Hypothalamus (tissue), 51 donors: ENCODE data around the gene CST5.
A peak's percentile ranks its signal among the peaks of the same experiment; 100 is the strongest.
"Not testable (repeated sequence)": the region's sequence is repeated elsewhere in the genome, so short reads cannot be mapped to it uniquely, and the experiment has no call there.

Source experiments
- DNase-seq, 51 donors: peaks; one replicate each; lab custom pipeline; 2025; lab: John Stamatoyannopoulos, UW

CST5 gene

DNA sequence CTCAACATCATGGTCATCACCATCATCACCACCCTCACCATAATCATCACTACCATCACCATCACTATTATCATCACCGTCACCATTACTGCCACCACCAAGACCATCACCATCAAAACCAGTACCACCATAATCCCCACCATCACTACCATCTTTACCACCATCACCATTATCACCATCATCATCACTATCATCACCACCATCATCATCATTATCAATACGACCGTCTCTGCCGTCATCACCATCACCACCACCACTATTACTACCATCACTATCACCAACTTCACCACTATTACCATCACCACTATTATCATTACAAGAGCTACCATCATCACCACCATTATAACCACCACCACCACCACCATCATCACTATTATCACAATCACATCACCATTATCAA lies 11.3 kb upstream of the CST5 start:
- not testable (repeated sequence) for DNase-seq

GRCh38 chr20:23889775-23890187 lies 10.2 kb upstream of the CST5 start:
- DNase-seq, result peak in 28 of 51 donors; percentile 3 to 65 (median 22)

GRCh38 chr20:23887856-23888255 lies 8.3 kb upstream of the CST5 start:
- DNase-seq, result no peak

DNA sequence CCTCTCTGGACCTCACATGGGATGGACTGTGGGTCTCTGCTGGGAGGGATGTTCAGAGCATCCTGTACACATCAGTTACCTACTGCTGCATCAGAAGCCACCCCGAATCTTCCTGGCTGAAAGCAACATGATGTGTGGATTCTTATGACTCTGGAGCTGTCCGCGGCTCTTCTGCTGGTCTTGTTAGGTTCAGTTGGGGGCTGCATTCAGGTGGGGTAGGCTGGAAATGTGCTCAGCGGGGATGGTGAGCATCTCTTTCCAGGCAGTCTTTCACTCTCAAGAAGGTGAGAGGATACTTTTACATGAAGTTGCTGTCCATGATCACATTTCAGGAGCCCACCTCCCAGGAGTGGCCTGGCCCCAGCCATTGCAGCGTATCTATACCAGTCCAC lies 5.2 kb upstream of the CST5 start:
- DNase-seq, result no peak

- DNase-seq, result no peak
Observed at GRCh38 chr20:23884136-23884770, 4.7 kb upstream of the CST5 start.

- no peak for DNase-seq
Observed at GRCh38 chr20:23881371-23881770, 1.8 kb upstream of the CST5 start.

DNA sequence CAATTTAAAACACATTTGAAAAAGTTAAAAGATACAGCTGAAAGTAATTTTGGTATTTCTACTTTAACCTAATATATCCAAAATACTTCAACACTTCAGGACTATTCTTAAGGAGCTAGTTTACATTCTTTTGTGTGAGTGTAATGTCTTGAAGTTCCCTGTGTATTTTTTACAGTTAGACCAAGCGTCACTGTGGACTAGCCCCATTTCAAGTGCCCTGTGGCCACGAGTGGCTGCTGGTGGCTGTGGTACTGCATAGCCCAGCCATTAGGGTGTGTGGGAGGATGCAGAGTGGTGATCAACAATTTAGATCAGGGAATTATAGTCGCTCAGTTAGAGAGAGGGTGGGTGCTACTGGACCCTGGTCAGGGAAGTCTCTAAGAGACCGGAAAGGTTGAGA lies 869 bp upstream of the CST5 start:
- no peak for DNase-seq

- no peak for DNase-seq
Observed at GRCh38 chr20:23879811-23880374, 345 bp upstream of the CST5 start.

- no peak for DNase-seq
Observed at GRCh38 chr20:23878787-23879186, 761 bp downstream of the CST5 start.

DNA sequence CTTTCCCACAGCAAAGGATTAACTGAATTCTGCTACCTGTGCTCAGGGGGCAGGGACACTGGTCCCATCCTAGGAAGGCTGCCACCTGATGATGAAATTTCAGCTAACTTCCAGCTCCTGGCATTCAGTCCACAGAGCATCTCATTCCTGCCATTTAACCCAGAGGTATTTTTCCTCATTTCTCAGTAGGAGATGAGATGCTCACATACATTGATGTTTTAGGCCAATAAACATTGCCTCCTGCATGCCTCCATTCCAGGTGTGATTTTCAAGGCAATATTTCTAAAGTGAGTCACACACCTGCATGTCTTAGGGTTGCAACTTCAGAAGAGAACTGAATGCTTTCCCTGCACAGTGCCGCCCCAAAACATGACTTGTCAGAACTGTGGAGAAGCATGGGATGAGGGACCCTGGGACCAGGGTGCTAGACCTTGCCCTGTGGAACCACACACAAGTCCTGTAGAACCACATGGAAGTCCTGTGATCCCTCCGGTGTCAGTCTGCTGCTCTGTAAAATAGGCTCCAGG lies 1.5 kb downstream of the CST5 start:
- not testable (repeated sequence) for DNase-seq

- DNase-seq, result no peak
Observed at GRCh38 chr20:23877524-23877923, 2.0 kb downstream of the CST5 start.

GRCh38 chr20:23875606-23876237 lies 3.8 kb downstream of the CST5 start:
- DNase-seq, result no peak

GRCh38 chr20:23874747-23875146 lies 4.8 kb downstream of the CST5 start:
- peak in 1 of 51 donors; percentile 43 for DNase-seq

- no peak for DNase-seq
Observed at GRCh38 chr20:23873370-23874015, 6.1 kb downstream of the CST5 start.

DNA sequence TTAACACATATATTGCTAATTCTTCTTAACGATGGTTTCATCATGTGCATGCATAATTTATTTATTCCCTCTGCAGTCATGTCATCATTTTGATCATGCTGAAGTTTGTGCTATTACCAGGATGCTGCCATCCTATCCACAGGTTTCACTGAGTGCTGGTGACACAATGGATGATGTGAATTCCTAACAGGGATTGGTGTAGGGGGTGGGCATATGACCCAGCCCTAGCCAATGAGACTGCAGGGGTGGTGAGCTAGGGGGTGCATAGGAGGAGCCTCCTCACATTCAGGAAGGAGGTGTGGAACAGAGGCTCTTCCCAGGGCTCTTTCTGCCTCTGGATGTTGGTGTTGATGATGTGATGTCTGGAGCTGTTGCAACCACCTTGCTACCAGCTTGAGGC lies 7.5 kb downstream of the CST5 start:
- DNase-seq, result no peak

GRCh38 chr20:23870461-23870860 lies 9.1 kb downstream of the CST5 start:
- no peak for DNase-seq

DNA sequence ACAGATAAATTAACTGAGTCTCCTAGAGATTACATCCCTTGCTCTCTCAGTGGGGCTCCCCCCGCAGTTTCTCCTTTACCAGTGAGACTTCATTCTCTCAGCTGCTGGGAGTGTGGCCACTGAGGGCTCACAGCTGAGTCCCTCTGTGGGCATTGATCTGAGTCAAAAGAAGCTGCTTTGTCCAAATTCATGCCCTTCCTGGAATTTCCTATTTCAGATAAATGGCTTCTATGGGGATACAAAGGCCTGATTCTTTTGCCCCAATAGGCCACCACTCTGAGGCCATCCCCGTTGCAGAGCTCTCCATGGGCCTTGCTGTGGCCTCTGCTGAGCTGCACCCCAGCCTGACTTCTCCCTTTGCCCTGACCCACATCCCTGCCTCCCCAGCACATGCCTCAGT lies 10.0 kb downstream of the CST5 start:
- DNase-seq, result peak in 8 of 51 donors; percentile 7 to 35 (median 15)

DNA sequence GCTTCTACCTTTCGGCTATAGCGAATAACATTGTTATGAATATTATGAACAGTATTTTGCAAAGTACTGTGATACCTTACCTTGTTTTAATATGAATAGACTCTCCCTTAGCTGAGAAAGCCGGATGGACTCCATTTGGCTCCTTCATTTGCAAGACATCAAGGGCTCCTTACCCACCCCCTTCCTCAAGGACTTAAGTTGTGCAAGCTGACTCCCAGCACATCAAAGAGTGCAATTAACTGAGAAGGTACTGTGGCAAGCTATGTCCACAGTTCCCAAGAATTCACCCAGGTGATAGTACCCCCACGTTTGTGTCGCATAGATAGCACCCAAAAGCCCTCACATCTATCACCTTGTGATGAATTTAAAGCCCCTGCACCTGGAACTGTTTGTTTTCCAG lies 11.2 kb downstream of the CST5 start:
- DNase-seq, result no peak

GRCh38 chr20:23867152-23867776 lies 12.3 kb downstream of the CST5 start:
- no peak for DNase-seq

DNA sequence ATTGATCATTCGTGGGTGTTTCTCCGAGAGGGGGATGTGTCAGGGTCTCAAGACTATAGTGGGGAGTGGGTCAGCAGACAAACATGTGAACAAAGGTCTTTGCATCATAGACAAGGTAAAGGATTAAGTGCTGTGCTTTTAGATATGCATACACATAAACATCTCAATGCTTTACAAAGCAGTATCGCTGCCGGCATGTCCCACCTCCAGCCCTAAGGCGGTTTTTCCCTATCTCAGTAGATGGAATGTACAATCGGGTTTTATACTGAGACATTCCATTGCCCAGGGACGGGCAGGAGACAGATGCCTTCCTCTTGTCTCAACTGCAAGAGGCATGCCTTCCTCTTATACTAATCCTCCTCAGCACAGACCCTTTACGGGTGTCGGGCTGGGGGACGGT lies 18.8 kb downstream of the CST5 start:
- DNase-seq, result not testable (repeated sequence)

DNA sequence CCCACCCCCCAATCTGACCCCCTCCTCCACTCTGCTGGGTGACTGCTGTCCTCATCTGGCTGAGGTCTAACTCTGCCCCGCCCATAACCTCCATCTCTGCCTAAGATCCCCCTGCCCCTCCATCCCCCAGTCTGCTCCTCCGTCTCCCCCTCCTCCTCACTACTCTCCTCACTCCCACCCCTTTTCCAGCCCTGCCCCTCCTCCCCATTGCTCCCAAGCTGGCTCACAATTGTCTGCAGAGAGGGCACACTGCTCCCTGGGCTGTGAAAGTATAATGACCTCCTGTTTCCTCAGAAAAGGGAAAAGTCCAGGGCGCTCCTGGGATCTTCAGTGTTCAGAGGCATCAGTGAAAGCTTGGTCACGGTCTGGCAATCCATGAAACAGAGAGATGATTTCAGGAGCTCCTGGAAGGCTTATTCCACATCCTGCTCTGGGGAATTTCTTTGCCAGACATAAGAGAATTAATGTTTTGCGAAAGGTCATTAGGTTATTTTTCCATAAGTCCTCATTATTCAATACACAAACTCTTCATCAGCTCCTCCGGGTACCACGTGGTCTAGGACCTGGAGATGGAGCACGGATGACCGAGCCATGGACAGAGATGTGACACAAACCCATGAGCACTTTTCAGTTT lies 21.5 kb downstream of the CST5 start:
- DNase-seq, result no peak
